ENCODE results near the gene SIK1.
"Not testable (repeated sequence)": the region's sequence is repeated elsewhere in the genome, so short reads cannot be mapped to it uniquely, and the experiment has no call there.

SIK1 gene

GRCh38 chr21:43396788-43397438 lies 30.0 kb downstream of the SIK1 start:
- DNase-seq (ENCODE audit: low read depth) = not testable (repeated sequence)

- not testable (repeated sequence) for DNase-seq (ENCODE audit: low read depth)
Measured at GRCh38 chr21:43383351-43383750, 43.6 kb downstream of the SIK1 start.

- not testable (repeated sequence) for DNase-seq (ENCODE audit: low read depth)
Measured at GRCh38 chr21:43382902-43383301, 44.0 kb downstream of the SIK1 start.

GRCh38 chr21:43380852-43381533 lies 45.9 kb downstream of the SIK1 start:
- not testable (repeated sequence) for DNase-seq (ENCODE audit: low read depth)

GRCh38 chr21:43380337-43380736 lies 46.6 kb downstream of the SIK1 start:
- DNase-seq (ENCODE audit: low read depth) = not testable (repeated sequence)

GRCh38 chr21:43379626-43380122 lies 47.3 kb downstream of the SIK1 start:
- DNase-seq (ENCODE audit: low read depth) = not testable (repeated sequence)

- no peak for DNase-seq (ENCODE audit: low read depth)
Measured at GRCh38 chr21:43376478-43376882, 50.5 kb downstream of the SIK1 start.

GRCh38 chr21:43375837-43376477 lies 51.0 kb downstream of the SIK1 start:
- DNase-seq (ENCODE audit: low read depth) = no peak

- DNase-seq (ENCODE audit: low read depth) = no peak
Measured at GRCh38 chr21:43375006-43375836, 51.7 kb downstream of the SIK1 start.

- DNase-seq (ENCODE audit: low read depth) = no peak
Measured at GRCh38 chr21:43374228-43374885, 52.6 kb downstream of the SIK1 start.

- no peak for DNase-seq (ENCODE audit: low read depth)
Measured at GRCh38 chr21:43373362-43374227, 53.3 kb downstream of the SIK1 start.

GRCh38 chr21:43372663-43373361 lies 54.1 kb downstream of the SIK1 start:
- DNase-seq (ENCODE audit: low read depth) = no peak

- DNase-seq (ENCODE audit: low read depth) = no peak
Measured at GRCh38 chr21:43371786-43372185, 55.1 kb downstream of the SIK1 start.

GRCh38 chr21:43370888-43371570 lies 55.9 kb downstream of the SIK1 start:
- DNase-seq (ENCODE audit: low read depth) = no peak

- no peak for DNase-seq (ENCODE audit: low read depth)
Measured at GRCh38 chr21:43370091-43370658, 56.8 kb downstream of the SIK1 start.

- DNase-seq (ENCODE audit: low read depth) = no peak
Measured at GRCh38 chr21:43369596-43370090, 57.3 kb downstream of the SIK1 start.

- no peak for DNase-seq (ENCODE audit: low read depth)
Measured at GRCh38 chr21:43369124-43369523, 57.8 kb downstream of the SIK1 start.

GRCh38 chr21:43368685-43369084 lies 58.2 kb downstream of the SIK1 start:
- DNase-seq (ENCODE audit: low read depth) = no peak

GRCh38 chr21:43367859-43368258 lies 59.1 kb downstream of the SIK1 start:
- DNase-seq (ENCODE audit: low read depth) = no peak

Measured in activated T-helper 9 cell treated with anti-CD3 and anti-CD28 coated beads, Interleukin-2, amount 50 U/mL, for 16 hours (primary cell).